Stimulated activated CD4-positive, alpha-beta T cell treated with anti-CD3 and anti-CD28 coated beads, Interleukin-4, amount 100 ng/mL, for 1 hour (primary cell): ENCODE results near the gene RASA3.
A peak's percentile ranks its signal among the peaks of the same experiment; 100 is the strongest.
"Not testable (repeated sequence)": the region's sequence is repeated elsewhere in the genome, so short reads cannot be mapped to it uniquely, and the experiment has no call there.

ENCODE experiments used
- DNase-seq: peaks from one replicate; pipeline ENCODE4 v3.0.0-alpha.2; 2020

RASA3 gene

DNA sequence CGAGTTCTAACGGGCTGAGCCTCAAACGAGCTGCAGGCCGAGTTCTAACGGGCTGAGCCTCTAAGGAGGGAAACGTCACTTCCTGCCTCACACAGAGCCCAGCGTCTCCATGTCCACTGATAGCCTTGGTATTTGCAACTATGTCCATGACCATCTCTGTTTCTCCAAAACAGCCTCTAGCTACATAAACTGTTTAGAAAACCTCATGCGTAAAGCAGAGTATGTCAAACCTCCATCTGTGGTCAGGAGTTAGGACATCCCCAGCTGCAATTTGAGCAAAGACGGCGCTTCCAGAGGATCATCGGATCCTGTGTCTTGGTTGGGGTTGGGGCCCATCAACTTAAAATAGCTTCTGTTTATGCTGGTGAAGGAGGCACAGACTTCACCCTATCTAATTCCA is 20.8 kb downstream of the RASA3 start:
- peak; percentile 4 for DNase-seq

- not testable (repeated sequence) for DNase-seq
Measured at GRCh38 chr13:114110830-114111189, 21.6 kb downstream of the RASA3 start.

GRCh38 chr13:114110091-114110829 is 22.2 kb downstream of the RASA3 start:
- DNase-seq = peak; percentile 70

DNA sequence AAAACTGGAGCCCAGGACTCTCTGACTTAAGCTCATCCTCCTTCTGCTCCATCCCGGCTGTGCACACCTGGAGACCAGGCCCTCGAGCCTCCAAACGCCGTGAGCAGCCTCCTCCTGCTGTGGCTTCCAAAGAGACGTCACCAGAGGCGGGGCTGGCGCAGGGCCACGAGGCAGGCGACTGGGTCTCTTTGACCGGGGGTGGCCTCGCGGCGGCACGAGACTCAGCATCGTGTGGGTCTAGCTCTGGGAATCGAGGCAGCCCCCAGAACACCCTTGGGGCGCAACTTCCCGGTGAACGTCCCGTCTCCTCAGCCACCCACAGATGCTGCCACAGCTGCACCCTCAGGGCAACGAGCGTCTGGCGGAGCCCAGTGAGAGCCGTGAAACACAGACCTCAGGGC is 22.8 kb downstream of the RASA3 start:
- DNase-seq = peak; percentile 59

DNA sequence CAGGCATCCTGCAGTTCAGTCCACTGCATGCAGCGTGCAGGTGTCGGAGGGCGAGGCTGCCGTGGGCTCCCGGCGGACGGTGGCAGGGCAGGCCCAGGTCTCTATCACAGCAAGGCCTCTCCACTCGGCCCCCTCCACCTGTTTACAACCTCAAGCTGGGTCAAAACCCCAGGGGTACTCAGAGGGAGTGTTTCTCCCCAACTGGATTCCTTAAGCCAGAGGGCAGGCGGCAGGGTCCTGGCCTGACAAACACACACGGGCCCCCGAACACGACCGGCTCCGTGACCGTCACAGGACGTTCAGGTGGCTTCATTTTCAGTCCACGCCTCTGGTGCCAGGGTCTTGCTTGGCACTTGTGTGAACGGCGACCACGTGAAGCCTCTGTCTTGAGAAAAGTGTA is 23.5 kb downstream of the RASA3 start:
- peak; percentile 1 for DNase-seq

GRCh38 chr13:114108141-114108761 is 24.2 kb downstream of the RASA3 start:
- peak; percentile 1 for DNase-seq

GRCh38 chr13:114107686-114108081 is 24.7 kb downstream of the RASA3 start:
- DNase-seq = no peak

GRCh38 chr13:114106991-114107685 is 25.3 kb downstream of the RASA3 start:
- DNase-seq = no peak

DNA sequence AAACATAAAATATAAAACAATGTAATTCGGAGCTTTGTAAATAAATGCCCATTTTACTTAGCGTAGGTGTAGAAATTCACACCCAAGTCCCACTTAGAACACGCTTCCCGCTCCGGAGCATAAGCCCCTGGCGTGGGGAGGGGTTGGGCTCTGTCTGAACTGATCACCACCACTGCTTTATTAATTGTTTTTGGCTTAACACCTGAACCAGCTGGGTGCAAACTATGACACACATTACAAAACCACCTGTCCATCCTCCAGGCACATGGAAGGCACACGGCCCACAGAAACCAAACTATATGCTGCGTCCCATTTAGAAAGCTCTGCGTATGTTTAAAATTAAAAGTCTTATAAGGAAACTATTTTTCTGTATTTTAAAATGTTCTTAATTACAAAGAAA is 25.9 kb downstream of the RASA3 start:
- no peak for DNase-seq

GRCh38 chr13:114105521-114106225 is 26.8 kb downstream of the RASA3 start:
- no peak for DNase-seq

- no peak for DNase-seq
Measured at GRCh38 chr13:114104655-114105520, 27.5 kb downstream of the RASA3 start.

- no peak for DNase-seq
Measured at GRCh38 chr13:114103801-114104654, 28.4 kb downstream of the RASA3 start.

DNA sequence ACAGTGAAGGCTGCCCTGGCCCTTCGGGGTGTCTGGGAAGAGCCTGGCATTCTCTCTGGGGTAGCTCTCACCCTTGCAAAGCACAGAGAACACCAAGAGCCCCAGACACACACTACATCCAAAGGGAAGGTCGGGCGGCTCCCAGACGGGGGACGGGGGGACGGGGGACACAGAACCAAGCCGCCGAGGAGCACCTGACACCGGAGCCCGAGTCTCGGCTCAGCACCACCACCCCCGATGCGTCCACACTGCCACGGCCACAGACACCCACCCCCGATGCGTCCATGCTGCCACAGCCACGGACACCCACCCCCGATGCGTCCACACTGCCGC is 29.2 kb downstream of the RASA3 start:
- DNase-seq = not testable (repeated sequence)

DNA sequence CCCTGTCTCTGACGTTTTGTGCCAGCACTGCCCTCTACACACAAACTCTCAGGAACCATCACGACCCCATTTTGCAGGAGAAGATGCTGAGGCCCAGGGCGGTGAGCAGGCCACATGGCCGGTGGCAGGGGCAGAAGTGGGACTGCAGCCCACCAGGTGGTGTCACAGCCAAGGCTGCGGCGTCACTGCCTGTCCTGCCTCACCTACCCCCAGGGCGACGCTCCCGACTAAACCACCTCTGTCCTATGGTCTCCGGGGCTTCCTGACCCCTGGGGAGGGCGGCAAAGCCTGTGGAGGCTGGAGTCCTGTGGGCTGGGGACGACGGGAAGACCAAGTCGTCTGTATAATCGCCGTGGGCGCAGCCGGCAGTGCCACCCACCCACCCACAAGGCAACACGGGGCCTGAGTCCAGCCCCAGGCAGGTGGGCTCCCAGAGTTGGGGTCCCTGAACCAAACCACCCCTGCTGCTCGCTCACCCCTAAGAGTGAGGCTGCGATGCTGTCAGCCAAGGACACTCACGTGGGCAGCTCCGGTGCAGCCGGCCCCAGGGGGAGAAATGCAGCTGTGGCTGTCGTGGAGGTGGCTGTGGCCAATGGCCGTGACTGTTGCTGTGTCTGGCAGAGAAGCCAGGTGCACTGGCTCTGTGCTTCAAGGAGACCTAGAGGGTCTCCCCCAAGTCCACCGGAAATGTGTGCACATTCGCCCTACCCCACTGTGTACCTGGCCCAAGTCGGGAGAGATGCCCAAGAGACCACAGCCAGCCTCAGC is 29.7 kb downstream of the RASA3 start:
- no peak for DNase-seq

DNA sequence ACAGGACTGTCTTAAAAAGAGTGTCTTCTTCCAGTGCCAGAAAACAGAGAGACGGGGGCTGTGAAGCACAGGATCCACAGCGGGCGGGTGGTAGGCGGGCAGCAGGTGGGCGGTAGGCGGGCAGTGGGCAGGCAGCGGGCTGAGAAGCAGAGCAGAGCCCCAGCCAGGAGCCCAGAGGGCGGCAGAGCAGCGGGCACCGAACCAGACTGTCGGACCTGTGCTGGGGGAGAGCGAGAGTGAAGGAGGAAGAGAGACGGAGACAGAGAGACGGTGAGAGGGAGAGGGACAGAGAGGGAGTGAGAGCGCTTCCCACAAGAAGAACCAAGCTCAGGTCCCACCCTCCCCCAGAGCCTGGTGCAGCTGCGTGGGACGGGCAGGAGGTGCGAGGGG is 30.3 kb downstream of the RASA3 start:
- DNase-seq = no peak

- DNase-seq = no peak
Measured at GRCh38 chr13:114101358-114102130, 30.9 kb downstream of the RASA3 start.

DNA sequence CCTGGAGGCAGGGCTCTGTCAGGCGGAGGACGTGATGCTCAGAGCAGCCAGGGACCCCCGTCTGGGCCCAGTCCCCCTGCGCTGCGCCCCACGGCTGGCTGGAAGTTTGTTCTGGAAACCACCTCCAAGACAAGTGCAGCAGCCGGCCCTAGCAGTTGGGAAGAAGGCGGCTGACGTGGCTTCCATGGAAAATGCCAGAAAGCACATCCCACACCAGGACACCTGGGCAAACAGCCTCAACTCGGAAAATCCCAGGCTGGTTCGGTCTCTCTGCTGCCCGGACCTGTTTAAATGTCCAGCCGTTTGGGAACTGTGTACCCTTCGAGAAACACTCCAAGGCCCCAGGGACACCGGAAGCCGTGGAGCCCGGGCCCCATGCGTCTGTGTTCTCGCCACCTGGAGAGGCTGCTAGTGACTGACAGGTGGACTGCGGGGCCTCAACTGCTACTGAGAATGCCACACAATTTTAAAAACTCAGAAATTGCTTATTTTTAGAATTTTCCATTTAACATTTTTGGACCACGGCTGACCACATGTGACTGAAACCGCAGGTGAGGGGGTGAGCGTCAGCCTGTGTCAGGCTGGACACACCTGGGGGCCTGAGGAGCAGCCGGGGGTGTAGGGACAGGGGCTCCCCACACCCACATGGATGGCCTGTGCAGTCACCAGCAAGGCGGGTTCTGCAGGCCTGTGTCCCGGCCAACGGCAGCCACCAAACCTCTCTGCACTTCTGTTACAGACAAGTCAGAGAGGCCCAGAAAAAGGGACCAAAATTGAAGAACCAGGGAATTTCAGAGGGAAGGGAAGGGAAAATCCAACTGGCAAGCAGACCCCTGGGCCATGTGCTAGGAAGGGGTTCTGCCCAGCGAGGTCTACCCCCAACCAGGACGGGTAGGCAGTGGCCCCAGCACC is 31.7 kb downstream of the RASA3 start:
- no peak for DNase-seq

- DNase-seq = no peak
Measured at GRCh38 chr13:114099918-114100445, 32.4 kb downstream of the RASA3 start.

DNA sequence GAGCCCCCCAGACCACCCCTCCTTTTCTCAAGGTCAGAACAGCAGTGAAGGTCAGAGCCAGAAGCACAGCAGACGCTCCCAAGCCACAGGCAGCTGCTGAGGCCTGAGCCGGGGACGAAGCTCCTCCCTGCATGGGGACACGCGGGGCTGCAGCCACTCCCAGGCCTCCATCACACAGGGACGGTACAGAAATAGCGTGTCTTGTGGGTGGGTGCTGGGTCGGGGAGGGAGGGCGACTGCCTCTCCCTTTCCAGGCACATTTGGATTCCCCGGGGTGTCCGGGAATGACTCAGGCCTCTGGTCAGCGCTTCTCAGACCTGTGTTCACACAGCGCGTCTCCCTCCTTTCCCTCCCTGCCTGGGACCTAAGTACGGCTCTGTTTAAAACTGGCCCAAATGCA is 33.2 kb downstream of the RASA3 start:
- DNase-seq = no peak
